C4-2B (cell line): ENCODE data around the gene MEGF11.

Experiments used
- CTCF ChIP-seq: fragments of 450-650 bp; conservative IDR thresholded peaks from 2 replicates; pipeline ENCODE4 v1.5.1; 2017; ENCODE audit warnings: mild to moderate bottlenecking
- ZFX ChIP-seq: fragments of 450-650 bp; IDR thresholded peaks from 2 replicates; pipeline ENCODE4 v1.6.1; 2017

DNA sequence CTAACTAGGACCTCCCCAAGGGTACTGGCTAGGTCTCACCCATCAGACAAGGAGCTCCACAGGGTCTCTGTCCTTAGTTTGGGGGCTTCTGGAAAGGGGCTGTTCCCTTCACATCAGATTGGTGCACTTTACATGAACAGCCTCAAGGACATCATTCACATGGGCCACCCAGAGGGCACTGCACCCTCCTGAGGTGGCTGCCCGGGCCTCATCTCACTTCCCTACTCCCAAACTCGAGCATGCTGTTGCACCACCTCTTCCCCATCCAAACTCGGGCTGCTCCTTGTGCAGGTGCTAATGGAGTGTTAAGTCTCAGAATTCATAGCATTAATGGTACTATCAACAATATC lies 336.2 kb downstream of the MEGF11 start:
- TF ChIP-seq CTCF (no peak), ZFX (no peak)
